HG03460 (cell line): ENCODE data around the gene COPA.
"Not testable (repeated sequence)": the region's sequence is repeated elsewhere in the genome, so short reads cannot be mapped to it uniquely, and the experiment has no call there.

Experiments
- ATAC-seq: cut with Tn5 transposase; IDR thresholded peaks from one replicate; pipeline ENCODE4 v1.9.1; 2021; ENCODE audit not compliant: unreplicated experiment

The COPA gene

DNA sequence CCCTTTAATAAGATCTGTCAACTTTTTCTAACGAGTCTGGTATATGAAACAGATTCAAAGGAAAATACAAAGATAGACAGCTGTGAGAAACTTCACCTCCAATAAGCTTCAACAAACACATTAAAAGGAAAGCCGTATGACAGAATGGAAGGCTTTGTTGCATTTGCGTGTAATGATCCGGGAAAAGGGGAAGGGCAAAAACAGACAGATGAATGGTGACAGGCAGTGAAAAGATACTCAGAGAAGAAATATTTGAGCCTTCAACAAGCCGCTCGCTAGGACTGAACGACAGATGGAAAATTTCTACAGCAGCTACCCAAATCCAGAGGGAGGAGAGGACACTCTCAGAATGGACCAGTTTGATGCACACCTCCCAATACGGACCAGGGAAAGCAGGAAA lies 14.9 kb downstream of the COPA start:
- no peak for ATAC-seq

DNA sequence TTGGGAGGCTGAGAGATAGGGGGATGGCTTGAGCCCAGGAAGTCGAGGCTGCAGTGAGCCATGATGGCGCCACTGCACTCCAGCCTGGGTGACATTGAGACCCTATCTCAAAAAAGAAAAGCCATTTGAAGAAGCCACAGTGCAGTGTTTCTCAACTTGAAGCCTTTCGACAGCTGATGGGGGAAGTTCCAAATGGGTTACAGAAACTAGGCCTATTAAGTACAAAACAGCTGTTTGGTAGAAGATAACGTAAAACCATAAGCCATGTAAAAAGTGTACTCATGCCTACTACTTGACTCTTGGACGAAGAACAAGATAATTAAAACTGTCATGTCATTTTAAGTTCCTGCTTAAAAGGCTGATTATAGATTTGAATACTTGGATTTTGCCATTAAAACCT lies 16.6 kb downstream of the COPA start:
- no peak for ATAC-seq

DNA sequence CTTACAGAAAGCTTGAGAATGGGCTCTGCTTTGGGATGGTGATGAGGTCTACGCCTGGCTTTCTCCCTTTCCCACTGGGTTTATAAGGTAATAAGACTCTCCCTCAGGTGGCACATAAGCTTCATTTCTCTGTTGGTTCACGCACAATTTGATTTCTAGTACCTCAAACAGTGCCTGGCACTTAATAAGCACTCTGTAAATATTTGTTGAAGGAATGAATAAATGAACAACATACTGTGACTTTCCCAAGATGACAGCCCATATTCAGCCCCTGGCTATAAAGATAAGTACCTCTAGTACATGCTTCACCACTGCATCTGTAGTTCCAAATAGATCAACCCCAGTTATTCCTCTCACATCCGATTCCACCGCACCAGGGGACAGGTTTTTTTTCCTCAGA lies 17.8 kb downstream of the COPA start:
- no peak for ATAC-seq

DNA sequence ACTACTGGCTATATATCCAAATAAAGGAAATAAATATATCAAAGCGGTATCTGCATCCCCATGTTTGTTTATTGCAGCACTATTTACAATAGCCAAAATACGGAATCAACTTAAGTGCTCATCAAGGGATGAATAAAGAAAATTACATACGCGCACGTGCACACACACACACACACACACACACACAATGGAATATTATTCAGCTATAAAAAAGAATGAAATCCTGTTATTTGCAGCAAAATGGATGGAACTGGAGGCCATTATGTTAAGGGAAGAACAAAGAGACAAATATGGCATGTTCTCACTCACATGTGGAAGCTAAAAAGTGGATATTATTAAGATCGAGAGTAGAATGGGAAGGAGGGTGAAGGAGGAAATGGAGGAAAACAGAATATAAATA lies 20.2 kb downstream of the COPA start:
- no peak for ATAC-seq

DNA sequence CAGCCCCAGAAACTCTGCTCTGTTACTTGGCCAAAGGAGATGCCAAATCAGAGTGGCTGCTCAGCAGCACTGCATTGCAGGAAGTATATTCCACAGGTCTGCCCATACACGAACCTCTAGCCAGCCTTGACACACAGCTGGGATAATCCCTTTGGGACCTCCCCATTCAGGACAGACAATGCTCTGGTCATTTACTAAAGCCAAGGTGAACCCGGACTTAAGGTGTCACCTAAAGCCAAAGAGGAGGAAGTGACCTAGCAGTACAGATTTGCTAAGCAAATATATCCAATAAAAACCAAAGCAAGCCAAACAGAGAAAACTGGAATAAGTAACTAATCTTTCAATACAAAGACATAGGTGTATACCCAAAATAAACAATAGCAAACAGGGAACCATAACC lies 27.7 kb downstream of the COPA start:
- ATAC-seq: no peak

DNA sequence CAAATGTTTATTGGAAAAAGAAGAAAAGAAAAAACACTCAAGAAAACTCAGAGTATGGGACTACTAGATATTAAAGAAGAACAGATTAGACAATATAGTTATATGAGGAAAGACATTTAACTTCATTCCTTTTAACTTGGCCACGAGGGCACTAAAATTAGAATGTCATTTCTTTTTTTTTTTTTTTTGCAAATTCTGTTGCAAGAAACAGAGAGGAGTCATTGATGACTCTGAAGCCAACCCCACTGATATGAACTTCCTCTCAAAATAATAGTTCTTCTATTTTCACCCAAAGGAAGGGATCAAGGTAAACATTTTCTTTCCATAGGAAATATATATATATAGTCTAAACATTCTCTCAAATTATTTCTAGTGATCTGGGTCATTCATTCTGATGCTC lies 33.5 kb downstream of the COPA start:
- ATAC-seq: no peak

DNA sequence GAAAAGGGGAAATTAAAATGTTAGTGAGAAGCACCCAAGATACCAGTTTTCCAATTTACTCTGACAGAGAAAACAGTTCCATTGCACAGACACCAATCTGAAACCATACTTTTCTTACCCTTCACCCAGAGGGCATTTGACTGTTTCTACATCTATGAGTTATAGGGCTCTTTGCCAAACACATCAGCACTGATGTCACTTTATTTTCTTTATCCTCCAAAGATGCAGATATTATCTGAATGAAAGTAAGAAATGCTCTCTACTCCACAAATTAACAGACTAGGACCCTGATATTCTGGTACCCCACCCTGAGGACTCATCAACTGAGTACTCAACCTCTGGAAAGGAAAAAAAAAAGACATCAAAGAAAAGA lies 33.9 kb downstream of the COPA start:
- no peak for ATAC-seq

DNA sequence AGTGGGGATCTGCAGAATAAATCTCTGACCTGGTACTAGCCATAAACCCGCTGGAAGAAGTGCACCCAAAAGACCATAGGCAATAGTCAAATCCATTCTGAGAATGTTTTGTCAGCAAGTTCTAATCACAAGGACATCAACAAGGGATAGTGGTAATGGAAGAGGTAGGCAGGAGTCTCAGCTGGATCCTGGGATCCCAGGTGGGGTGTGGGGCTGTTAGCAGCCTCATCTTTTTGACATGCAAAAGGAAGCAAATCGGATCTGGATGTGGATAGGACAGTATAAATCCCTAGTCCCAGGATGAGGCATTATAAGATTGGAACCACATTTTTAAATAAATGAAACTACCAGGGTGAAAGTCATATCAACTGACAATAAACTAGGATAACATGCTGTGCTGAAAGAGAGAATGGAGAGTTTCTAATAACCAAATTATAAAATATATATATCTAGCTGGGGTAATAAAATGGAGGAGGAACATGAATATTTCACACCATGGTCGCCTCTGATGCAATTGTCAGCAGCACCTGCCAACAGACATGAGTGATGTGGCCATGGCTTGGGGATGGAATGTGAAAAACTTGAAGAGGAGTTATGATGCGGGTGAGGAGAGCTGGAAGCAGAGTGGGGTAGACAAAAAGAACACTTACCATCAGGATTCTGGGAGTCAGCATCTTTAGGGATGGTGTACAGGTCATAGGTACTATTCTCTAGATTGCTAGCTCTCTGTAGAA lies 34.4 kb downstream of the COPA start:
- no peak for ATAC-seq

DNA sequence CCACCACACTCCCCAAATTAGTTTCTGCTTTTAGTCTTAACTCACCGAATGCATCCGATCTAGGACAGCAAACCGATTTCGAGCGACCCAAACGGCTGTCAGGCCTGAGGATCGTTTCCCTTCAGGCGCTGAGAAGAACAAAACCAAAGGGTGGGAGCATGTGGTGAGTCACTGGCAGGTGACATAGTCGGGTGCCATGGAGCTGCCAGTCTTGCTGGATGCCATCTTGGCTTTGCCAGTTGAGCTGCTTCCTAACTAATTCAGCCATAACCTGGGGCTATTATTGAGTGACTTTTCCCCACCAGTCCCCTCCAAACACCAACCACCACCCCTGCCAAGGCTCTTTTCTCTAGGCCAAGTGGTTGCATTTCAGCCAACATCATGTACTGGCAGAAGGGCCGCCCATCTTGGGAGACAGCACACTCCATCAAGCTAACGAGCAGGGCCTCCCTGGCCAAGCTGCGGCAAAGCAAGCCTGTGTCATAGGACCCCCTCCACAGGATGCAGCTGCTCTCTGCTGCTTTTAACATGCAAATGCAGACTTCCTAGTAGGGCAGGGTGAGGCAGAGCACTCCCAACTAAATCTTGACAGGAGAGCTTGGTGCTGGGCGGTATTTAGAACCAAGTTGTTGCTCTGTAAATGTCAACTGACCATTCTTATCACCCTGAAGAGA lies 35.8 kb downstream of the COPA start:
- no peak for ATAC-seq

DNA sequence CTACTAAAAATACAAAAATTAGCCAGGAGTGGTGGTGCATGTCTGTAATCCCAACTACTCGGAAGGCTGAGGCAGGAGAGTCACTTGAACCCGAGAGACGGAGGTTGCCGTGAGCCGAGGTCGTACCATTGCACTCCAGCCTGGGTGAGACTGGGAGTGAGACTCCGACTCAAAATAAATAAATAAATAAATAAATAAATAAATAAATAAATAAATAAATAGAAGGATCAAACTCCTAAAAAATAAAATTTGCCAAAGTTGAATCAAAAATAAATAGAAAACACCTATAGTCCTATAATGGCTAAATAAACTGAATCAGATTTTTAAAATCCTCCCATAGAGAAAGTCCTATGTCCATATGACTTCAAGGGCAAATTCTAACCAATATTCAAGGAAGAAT lies 42.9 kb downstream of the COPA start:
- no peak for ATAC-seq

- ATAC-seq: no peak
Measured at GRCh38 chr1:160296036-160296435, 47.0 kb downstream of the COPA start.

DNA sequence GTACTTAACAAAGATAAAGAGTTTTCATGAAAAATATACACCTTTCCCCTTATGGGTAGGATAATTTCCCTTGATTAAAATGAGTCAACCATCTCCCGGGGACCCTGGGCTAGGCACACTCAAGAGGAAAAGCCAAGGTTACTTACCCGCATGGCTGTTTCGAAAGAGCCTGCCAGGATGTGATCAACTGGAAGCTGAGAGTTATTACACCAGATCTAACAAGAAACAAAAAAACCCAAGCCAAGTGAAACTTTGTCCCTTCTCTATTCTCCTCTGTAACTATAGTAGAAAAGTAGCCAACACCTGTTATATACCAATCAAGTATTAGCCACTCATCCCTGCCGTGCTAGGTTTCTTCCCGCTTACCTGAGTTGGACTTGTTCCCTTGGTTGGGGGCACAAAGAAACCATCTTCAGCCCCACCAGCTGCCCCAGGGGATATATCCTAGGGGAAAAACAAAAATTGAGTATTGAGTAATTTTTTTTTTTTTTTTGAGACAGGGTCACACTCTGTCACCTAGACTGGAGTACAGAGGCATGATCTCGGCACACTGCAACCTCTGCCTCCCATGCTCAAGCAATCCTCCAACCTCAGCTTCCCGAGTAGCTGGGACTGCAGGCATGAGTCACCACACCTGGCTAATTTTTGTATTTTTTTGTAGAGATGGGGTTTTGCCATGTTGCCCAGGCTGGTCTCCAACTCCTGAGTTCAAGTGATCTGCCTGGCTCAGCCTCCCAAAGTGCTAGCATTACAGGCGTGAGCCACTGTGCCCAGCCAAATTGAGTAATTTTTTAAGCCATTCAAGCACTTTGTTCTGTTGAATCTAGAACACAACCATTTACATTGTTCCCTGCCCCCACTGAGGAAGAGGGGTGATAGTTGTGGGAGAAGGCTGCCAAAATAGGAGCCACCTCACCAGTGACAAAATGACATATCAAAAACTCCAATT lies 49.8 kb downstream of the COPA start:
- ATAC-seq: no peak

DNA sequence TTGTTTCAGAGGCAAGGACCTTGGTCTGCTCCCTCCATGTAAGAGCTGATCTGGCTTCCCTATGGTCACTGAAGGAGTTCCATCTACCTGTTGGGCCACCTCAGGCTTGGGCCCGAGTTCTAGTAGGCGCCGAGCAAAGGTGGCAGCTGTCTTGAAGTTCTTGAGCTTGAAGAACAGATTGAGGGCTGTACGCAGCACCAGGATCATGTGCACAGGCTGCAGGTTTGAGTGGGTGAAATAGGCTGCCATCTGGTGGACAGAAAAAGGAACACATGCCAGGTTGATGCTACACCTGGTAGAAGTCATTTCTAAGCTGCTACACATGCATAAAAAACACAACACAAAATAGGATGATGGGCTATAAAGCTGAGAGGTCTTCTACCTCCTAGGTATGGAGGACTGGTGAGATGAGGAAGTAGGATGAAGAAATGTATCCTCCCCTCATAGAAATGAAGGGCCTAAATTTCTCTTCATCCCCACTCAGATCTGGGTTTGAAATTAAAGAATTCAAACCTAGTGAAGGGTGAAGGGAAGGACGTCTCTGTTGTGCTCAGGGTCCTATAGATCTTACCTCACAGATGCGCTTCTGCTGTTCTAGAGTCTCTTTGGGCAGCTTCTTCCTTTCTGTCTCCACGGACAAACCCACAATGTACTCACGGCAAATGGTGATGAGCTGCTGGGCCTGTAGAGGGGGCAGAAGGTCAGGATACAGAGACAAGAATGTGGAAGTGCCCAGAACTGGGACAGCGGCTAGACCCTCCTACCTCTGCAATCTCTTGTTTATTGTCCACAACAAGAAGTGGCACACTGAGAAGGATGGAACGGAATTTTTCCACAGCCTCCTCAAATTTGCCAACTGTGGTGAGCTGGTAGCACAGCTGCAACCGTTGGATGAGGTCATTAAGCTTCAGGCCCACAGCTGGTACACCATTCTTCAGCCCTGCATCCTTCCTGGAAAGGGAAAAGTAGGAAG lies 51.5 kb downstream of the COPA start:
- no peak for ATAC-seq

GRCh38 chr1:160287769-160288168 lies 55.3 kb downstream of the COPA start:
- ATAC-seq: not testable (repeated sequence)

DNA sequence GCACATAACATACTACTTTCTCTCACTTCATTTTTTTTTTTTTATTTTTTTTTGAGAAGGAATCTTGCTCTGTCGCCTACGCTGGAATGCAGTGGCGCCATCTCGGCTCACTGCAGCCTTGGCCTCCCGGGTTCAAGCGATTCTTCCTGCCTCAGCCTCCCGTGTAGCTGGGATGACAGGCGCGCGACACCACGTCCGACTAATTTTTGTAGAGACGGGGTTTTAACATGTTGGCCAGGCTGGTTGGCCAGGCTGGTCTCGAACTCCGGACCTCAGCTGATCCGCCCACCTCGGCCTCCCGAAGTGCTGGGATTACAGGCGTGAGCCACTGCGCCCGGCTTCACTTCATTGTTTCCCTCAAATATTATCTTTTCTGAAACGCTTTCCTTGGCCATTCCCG lies 57.5 kb downstream of the COPA start:
- ATAC-seq: no peak

- ATAC-seq: peak; percentile 97
Measured at GRCh38 chr1:160284782-160285344, 58.2 kb downstream of the COPA start, which contains the start of gene PEX19. Gene PEX19, minus strand, starts transcription at chr1:160285133. Its CDS starts 9 bp downstream, at chr1:160285124.

DNA sequence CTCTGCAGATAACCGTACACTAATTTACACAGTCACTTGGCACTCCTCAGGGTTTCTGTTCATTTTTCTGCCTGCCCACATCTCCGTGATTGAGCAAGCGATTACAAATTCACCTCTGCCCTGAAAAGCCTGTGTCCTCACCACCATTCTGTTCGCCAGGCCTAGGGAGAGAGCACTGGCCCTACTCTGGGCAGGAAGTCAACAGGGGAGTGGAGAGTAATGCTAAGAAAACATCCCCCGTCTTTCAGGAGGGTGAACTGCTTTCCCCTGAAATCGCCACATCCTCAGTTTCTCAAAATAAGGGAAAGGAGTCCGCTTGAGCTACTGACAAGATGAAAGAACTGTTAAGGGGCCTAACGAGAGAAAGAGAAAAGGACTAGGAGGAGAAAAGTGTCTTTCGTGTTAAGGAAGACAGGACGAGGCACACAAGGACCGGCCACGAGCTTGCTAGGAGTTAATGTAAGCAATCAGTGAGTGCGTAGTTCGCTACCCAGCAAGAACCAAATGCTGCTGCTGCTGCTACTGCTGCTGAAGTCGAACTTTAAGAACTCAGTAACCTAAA lies 58.7 kb downstream of the COPA start:
- ATAC-seq: peak; percentile 9

DNA sequence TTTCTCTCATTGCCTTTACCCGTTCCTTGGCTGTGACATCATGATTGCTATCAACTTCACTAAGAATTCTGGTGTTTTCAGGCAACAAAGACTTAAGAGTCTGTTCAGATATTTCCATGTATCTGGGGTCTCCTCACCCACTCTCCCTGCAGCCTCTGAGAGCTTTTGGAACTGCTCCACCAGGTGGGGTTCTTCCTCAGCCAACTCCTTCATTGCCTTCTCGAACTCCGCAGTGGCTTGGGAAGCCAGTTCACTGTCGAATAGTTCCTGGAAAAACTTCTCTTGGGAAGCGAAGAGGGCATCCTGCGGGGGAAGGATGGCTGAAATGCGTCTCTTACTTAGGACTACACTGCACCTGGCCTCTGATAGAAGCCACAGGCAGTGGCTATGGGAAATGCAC lies 60.2 kb downstream of the COPA start:
- no peak for ATAC-seq

- no peak for ATAC-seq
Measured at GRCh38 chr1:160277987-160278386, 65.1 kb downstream of the COPA start.

DNA sequence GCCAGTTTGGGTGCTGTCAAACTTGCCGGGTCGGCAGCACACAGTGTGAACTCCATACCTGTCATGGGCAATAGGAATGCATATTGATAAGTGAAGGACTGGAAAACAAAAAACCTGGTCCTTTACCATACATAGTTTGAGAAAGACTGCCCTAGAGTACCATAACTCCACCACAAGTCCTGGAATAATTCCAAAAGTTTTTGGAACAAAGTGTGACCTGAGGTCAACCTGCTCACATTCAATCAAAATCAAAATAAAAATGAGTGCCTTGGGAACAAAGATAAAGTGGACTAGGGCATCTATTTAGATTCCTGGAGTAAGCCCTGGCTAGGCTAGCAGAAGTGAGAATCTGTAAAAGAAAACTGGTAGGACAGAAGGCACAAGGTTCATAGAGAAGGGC lies 65.7 kb downstream of the COPA start:
- ATAC-seq: no peak
